ENCODE measurements around the gene ROBO2. TPM values are rescaled to one million over a fixed set of nuclear protein-coding genes. Genes with fewer than 3 reads are reported as not detected.

The ROBO2 gene
- total RNA-seq, 4 donors from 2014 or later = 4.7 to 8.4 (median 6.6) TPM

- no peak overlapping the region for H3K27ac ChIP-seq
Measured at GRCh38 chr3:77190374-77190773, 150.5 kb downstream of the ROBO2 start.

GRCh38 chr3:77191014-77191413 is 151.1 kb downstream of the ROBO2 start:
- 73 to 76% methylated on average over 4 of the region's 4 CpGs for WGBS, 2 donors
- TF ChIP-seq POLR2A (IDR thresholded peaks at IDR 0.05) = no peak
- no peak for TF ChIP-seq CTCF (IDR thresholded peaks at IDR 0.05)
- DNase-seq = no peak
- no peak overlapping the region for H3K27ac ChIP-seq
- H3K36me3 ChIP-seq = no peaks in the 10 kb centered on the region
- H3K9me3 ChIP-seq = no peaks in the 10 kb centered on the region
- no peak overlapping the region for H3K4me3 ChIP-seq
- intact Hi-C loops (cut with DNase I) = no loop called here
- H3K27me3 ChIP-seq = no peaks in the 10 kb centered on the region
- no peaks in the 10 kb centered on the region for H3K4me1 ChIP-seq

More at GRCh38 chr3:77190374-77190773, 150.5 kb downstream of the ROBO2 start:
- TF ChIP-seq POLR2A (IDR thresholded peaks at IDR 0.05) (no peak), CTCF (IDR thresholded peaks at IDR 0.05) (no peak)
- 44 to 49% methylated on average over 3 of the region's 3 CpGs for WGBS, 2 donors
- no peak for DNase-seq
- H3K9me3 ChIP-seq = no peaks in the 10 kb centered on the region
- no peak overlapping the region for H3K4me3 ChIP-seq
- no peaks in the 10 kb centered on the region for H3K27me3 ChIP-seq
- no peaks in the 10 kb centered on the region for H3K4me1 ChIP-seq
- intact Hi-C loops (cut with DNase I) = no loop called here
- no peaks in the 10 kb centered on the region for H3K36me3 ChIP-seq

GRCh38 chr3:77191640-77192039 is 151.7 kb downstream of the ROBO2 start:
- Histone ChIP-seq H3K4me3 (no peak overlapping the region), H3K27ac (no peak overlapping the region), H3K9me3 (no peaks in the 10 kb centered on the region), H3K27me3 (no peaks in the 10 kb centered on the region), H3K36me3 (no peaks in the 10 kb centered on the region), H3K4me1 (no peaks in the 10 kb centered on the region)
- TF ChIP-seq CTCF (IDR thresholded peaks at IDR 0.05) = no peak
- TF ChIP-seq POLR2A (IDR thresholded peaks at IDR 0.05) = no peak
- WGBS, 2 donors = 66 to 79% methylated on average over 3 of the region's 3 CpGs
- intact Hi-C loops (cut with DNase I) = no loop called here
- no peak for DNase-seq

- WGBS, 2 donors = 79 to 82% methylated on average over 12 of the region's 12 CpGs
Measured at GRCh38 chr3:77195766-77196545, 156.1 kb downstream of the ROBO2 start.

More at GRCh38 chr3:77195766-77196545, 156.1 kb downstream of the ROBO2 start:
- intact Hi-C loops (cut with DNase I) = no loop called here
- no peaks in the 10 kb centered on the region for H3K9me3 ChIP-seq
- H3K4me1 ChIP-seq = no peaks in the 10 kb centered on the region
- no peak overlapping the region for H3K4me3 ChIP-seq
- TF ChIP-seq POLR2A (IDR thresholded peaks at IDR 0.05) = no peak
- TF ChIP-seq CTCF (IDR thresholded peaks at IDR 0.05) = no peak
- H3K27ac ChIP-seq = no peak overlapping the region
- H3K27me3 ChIP-seq = no peaks in the 10 kb centered on the region
- no peaks in the 10 kb centered on the region for H3K36me3 ChIP-seq
- DNase-seq = no peak

Measured in esophagus squamous epithelium (tissue), 5 donors.